SHP77 (cell line): ENCODE data around the gene PNMA6E.

Experiments
- DNase-seq, 2 experiments: peaks; one replicate each; lab custom pipeline; 2025; lab: John Stamatoyannopoulos, UW

PNMA6E gene

DNA sequence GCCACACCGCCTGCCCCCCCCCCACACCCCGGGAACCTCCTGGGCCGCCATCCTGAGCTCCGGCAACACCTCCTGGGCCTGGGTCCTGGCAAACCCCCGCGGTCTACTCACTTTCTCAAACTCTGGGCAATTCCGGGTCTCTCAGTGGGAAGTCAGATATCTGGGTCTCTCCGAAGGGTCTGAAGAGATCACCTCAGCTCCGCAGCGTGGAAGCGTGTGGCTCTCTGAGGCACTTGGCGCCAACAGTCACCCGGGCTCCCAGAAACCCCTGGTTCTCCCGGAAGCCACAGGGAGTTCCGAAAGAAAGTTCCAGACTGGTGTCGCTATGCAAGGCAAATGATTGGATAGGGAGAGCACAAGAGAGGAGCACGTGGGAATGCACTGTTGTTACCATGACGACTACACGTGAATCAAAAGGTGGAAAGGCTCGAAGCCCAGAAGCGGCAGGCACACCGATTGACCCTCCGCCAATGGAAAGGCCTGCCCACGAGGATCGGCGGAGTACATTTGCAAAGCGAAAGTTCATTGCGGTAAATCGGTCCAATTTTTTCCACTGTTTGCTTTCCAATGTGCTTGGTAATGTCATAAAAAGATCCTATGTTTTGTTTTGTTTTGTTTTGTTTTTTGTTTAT lies at the start of gene PNMA6E:
TSS of gene PNMA6E (minus strand) at position 218 of the 632 bp plus-strand sequence. CDS start 2,501 bp downstream, outside the sequence.
- no peak for DNase-seq

- no peak for DNase-seq
Observed at GRCh38 chrX:153450949-153451277, 49.8 kb upstream of the PNMA6E start.

GRCh38 chrX:153450114-153450948 lies 49.2 kb upstream of the PNMA6E start:
- DNase-seq, result no peak

DNA sequence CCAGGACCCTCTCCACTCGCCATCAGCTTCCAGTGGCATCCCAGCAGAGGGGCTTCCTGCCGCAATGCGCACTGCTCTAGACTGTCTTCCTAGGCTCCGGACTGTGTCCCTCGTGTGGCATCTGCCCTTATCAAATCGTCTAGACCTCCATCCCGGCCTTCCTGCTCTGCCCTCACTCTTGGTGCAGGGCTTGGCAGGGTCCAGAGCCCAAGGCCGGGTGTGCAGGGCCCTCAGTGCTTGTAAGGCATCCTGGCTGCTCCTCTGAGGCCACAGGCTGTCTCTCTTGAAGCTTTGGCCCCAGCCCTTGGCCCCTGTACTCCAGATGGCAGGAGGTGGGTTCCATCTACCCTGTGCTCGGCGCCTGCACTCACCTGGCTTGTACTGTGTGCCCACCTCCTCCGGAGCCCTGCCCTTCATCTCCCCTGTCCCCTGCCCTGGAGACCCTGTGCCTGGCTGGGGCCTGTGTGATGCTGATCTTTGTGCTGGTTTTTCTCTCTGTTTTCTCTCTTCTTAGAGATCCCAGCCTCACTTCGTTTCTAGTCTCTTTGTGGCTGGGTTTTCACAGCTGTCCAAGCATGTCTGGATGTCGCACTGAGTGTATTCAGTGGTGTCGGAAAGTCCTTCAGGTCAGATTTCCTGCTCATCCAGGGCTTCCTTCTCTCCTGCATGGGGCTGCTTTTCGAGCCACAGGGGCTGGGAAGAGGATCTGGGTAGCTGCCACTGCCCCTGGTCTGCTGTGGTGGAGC lies 48.4 kb upstream of the PNMA6E start:
- no peak for DNase-seq

DNA sequence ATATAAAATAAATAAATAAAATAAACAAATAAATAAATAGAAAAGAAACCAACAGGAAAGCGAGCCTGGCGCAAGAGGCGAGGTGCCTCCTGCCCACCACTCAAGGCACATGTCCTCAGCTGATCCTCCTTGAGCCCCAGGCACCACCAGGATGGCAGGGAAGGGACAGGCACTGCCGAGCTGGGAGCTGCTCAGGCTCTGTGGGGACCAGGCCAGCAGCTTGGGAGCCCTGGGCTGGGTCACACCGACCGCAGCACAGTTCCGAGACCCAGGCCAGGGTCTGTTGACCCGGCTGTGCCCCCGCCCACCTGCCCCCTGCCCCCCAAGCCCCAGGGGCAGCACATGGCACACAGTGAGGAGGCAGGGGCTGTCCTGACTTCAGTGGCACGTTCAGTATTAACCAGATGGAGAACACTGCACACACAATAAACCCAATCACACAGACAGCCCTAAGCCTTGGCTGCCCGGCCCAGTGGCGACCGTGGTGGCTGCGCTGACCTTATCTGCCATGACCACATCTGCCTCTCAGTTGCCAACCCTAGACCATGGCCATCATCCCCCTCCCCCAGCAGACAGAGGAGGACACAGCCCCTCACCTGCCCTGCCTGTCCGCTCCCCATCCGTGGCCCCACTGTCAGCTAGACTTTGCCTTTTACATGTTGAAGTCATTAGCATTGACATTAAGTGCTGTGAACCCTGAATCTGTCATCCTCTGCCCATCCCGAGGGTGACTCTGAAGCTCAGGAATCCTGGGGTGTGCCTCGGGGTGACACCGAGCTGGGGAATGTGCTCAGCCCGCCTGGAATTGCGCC lies 47.6 kb upstream of the PNMA6E start:
- DNase-seq, result no peak

- no peak for DNase-seq
Observed at GRCh38 chrX:153447581-153447960, 46.4 kb upstream of the PNMA6E start.

DNA sequence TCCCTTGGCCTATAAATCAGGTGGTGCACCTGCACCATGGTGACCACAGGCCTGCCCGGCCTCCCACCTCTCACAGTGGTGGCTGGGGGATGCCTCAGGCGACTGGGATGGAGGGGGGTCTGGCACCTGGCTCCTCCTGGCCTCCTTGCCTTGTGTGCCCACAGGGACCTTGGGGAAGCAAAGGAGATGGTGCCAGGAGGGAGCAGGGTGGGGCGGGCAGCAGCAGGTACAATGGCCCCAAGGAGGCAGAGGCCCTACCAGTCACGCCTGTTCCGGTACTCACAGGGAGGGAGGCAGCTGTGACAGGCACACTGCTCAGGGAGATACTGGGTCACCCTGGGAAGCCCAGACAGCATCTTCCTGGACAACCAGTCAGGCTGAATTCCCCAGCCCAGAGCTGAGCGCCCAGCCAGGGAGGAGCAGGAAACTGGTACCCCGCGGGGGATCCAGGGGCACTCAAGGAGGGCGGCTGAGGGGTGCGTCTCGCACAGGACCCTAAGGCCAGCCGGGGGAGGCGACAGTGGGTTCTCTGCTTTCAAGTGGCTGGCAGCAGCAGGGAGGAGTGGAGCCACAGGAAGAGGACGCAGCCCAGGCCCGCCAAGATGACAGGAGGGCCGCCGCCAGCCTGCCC lies 45.9 kb upstream of the PNMA6E start:
- no peak for DNase-seq

DNA sequence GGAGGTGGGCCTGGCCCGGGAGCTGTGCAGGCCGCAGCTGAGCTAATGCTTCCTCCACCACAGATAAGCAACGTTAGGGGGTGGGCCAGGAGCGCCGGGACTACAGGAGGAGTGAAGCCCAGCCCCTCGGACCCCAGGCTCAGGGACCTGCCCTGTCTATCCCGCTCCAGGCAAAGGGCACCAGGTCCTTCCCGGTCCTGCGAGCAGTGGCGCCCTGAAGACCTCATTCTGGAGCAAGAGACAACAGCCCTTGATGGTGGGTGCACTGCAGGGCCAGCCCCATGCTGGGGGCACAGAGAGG lies 45.4 kb upstream of the PNMA6E start:
- no peak for DNase-seq

DNA sequence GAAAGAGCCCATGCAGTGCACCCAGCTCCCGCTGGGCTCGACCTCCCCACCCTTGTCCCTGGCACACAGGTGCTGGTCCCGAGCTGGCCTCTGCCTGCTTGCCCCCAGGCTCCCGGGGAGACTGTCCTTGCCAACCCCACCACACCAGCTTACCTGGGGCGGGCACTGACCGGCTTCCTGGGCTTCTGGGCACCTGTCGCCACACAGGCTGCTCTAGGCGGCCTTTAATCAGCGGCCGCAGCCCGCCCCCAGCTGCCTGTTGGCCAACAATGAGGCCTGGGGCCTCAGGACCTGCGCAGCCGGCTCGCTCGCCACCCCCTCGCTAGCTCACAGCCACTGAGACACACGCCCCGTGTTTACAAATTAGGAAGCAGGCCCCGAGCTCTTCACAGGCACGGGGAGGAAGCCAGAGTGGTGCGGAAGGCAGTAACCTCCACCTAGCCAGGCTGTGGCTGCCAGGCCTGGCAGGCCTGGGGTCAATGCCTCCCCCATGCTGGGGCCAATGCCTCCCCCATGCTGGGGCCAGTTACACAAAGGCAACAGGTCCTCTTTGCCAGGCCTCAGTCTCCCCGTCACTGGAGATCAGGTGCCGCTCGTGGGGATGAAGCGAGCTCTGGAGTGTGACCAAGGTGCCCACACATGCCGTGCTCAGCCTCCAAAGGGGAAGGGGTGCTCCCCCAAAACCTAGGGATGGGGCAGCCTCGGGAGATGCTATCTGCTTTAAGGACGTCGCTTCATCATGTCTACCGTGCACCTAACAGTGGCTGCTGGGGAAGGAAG lies 44.9 kb upstream of the PNMA6E start, which contains the start of gene TREX2:
TSS of gene TREX2 (minus strand) at position 201 of the 780 bp plus-strand sequence. CDS start 626 bp downstream, outside the sequence.
- DNase-seq, result no peak

DNA sequence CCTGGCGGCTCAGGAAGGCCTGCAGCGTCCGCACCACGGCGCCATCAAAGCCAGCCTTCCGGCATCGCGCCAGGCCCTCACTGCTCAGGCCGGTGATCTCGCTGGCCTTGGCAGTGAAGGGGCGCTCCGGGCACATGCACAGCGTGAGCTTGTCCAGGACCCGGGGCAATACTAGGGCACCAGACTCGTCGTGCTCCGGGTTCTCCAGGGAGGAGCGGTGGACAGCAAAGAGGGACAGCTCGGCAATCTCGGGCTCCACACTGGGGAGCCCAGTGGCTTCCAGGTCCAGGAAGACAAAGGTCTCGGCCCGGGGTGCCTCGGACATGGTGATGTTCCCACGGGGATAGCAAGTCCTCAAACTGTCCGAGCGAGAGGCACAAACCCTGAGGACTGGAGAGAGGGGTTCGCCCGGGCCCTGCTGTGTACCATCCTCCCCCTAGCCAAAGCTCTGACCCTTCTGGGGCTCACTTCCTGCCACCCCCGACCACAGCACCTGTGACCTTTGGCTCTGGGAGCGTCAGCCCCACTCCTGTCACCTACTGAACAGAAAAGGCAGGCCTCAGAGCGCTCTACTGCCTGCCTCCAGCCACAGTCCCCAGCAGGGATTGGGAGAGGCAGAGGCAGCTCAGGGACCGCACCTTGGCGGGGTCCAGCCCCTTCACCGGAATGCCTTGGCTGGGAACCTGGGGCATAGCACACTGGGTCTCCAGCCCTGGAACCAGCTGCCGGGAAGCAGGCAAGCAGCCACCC lies 44.1 kb upstream of the PNMA6E start:
- no peak for DNase-seq

DNA sequence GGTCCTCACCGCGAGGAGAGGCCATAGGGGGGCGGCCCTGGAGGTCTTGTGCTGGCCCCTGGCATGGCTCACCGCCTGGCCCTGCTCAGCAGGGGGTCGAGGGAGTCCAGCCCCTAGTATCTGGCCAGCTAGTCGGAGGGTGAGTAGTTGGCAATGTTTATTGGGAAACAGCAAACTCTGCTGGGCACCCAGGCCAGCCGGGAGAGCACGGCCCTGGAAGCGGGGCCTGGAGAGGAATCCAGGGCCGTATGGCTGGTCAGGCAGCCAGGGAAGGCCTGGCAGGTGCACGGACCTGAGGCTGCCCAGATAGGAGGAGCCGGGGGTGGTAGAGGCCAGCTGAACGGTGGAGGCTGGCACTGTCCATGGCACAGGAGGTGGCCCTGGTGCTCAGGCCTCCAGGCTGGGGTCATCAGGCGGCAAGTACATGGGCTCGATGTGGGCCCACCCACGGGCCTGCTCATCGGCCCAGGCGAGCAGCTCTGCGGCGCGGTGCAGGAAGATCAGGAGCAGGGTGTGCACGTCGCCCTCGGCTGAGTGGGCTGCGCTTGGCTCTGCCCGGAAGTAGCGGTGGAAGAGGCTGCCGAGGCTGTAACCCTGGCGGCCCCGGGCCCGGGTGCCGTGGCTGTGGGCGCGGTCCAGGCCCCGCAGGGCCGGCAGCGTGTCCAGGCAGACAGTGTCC lies 43.3 kb upstream of the PNMA6E start:
- DNase-seq, result no peak

GRCh38 chrX:153443476-153444332 lies 42.6 kb upstream of the PNMA6E start:
- DNase-seq, result no peak

DNA sequence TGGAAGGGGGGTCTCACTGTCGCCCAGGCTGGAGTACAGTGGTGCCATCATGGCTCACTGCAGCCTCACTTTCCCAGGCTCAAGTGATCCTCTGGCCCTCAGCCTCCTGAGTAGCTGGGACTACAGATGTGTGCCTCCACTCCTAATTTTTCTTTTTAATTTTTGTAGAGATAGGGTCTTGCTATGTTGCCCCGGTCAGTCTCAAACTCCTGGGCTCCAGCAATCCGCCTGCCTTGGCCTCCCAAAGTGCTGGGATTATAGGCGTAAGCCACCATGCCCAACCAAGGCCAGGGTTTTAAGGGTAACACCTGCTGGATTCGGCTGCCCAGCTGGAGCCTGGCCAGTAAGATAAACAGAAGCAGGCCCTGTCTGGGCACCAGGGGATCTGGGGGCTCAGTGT lies 41.3 kb upstream of the PNMA6E start:
- DNase-seq, result no peak

GRCh38 chrX:153441981-153442380 lies 40.8 kb upstream of the PNMA6E start:
- DNase-seq, result no peak

- DNase-seq, result no peak
Observed at GRCh38 chrX:153441296-153441695, 40.1 kb upstream of the PNMA6E start.

DNA sequence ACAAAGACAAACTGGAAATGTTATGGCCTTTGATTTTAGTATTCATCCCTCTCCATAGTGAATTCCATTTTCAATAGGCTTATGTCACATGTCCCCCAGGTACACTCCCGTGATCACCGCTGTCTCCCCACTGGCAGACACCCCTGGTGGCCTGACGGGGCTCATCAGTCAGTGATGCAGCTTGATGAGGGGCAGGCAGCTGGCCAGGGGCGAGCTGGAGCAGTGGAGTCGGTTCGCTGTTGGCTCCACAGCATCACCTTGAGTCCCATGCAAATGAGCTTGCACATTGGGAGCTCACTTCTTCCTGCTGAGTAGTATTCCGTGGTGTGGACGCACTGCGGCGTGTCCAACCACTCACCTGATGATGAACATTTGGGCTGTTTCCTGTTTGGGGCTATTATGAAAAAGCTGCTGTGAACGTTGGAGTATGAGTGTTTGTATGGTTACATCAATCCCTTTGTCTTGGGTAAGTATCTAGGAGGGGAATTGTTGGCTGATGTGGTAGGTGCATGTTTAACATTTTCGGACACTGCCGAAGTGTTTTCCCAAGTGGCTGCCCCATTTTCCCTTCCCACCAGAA lies 39.5 kb upstream of the PNMA6E start:
- no peak for DNase-seq

- no peak for DNase-seq
Observed at GRCh38 chrX:153439977-153440376, 38.8 kb upstream of the PNMA6E start.

- DNase-seq, result no peak
Observed at GRCh38 chrX:153438532-153438931, 37.4 kb upstream of the PNMA6E start.
